KMS-11 (cell line): ENCODE measurements around the gene CD274.
A peak's percentile ranks its signal among the peaks of the same experiment; 100 is the strongest.

ENCODE experiments used
- H2AFZ ChIP-seq: fragments of 200-600 bp; sonication (generic); 2 replicates; pipeline ENCODE4 v1.6.1; 2016; ENCODE audit warnings: antibody characterized with exemption, mixed run types, low read depth
- H3K27ac ChIP-seq: fragments of 200-600 bp; sonication (generic); 2 replicates; pipeline ENCODE4 v1.6.1; 2016; ENCODE audit warnings: mild to moderate bottlenecking, mixed run types
- H3K27me3 ChIP-seq: fragments of 200-600 bp; sonication (generic); 2 replicates; pipeline ENCODE4 v1.6.1; 2017; ENCODE audit warnings: mild to moderate bottlenecking, low read depth, mixed run types, moderate library complexity; ENCODE audit not compliant: insufficient read depth
- H3K36me3 ChIP-seq: fragments of 200-600 bp; sonication (generic); 2 replicates; pipeline ENCODE4 v1.6.1; 2017; ENCODE audit warnings: mild to moderate bottlenecking, mixed run types; ENCODE audit not compliant: insufficient read depth
- H3K4me1 ChIP-seq: fragments of 200-600 bp; sonication (generic); 2 replicates; pipeline ENCODE4 v1.6.1; 2016; ENCODE audit warnings: mild to moderate bottlenecking, low read depth, mixed run types; ENCODE audit not compliant: poor library complexity, severe bottlenecking
- H3K4me2 ChIP-seq: fragments of 200-600 bp; sonication (generic); 2 replicates; pipeline ENCODE4 v1.7.0; 2016; ENCODE audit warnings: mild to moderate bottlenecking, mixed run types
- H3K4me3 ChIP-seq: fragments of 200-600 bp; sonication (generic); IDR thresholded peaks from 2 replicates; pipeline ENCODE4 v1.6.1; 2017; ENCODE audit warnings: low read depth, low read length, mixed read lengths; ENCODE audit not compliant: insufficient read depth
- H3K79me2 ChIP-seq: fragments of 200-600 bp; sonication (generic); 2 replicates; pipeline ENCODE4 v1.6.1; 2016; ENCODE audit warnings: low read depth, mixed run types; ENCODE audit not compliant: insufficient read depth
- H3K9ac ChIP-seq: fragments of 200-600 bp; sonication (generic); 2 replicates; pipeline ENCODE4 v1.6.1; 2016; ENCODE audit warnings: mild to moderate bottlenecking, mixed run types
- H4K20me1 ChIP-seq: fragments of 200-600 bp; sonication (generic); 2 replicates; pipeline ENCODE4 v1.6.1; 2016; ENCODE audit warnings: mild to moderate bottlenecking, mixed run types; ENCODE audit not compliant: insufficient read depth
- TF ChIP-seq, protein P1 (sequence below): fragments of 200-600 bp; sonication (generic); conservative IDR thresholded peaks from 2 replicates; pipeline ENCODE4 v1.6.1; 2017; ENCODE audit warnings: low read depth, mild to moderate bottlenecking, antibody characterized with exemption, low read length, moderate library complexity, mixed read lengths

Gene CD274

DNA sequence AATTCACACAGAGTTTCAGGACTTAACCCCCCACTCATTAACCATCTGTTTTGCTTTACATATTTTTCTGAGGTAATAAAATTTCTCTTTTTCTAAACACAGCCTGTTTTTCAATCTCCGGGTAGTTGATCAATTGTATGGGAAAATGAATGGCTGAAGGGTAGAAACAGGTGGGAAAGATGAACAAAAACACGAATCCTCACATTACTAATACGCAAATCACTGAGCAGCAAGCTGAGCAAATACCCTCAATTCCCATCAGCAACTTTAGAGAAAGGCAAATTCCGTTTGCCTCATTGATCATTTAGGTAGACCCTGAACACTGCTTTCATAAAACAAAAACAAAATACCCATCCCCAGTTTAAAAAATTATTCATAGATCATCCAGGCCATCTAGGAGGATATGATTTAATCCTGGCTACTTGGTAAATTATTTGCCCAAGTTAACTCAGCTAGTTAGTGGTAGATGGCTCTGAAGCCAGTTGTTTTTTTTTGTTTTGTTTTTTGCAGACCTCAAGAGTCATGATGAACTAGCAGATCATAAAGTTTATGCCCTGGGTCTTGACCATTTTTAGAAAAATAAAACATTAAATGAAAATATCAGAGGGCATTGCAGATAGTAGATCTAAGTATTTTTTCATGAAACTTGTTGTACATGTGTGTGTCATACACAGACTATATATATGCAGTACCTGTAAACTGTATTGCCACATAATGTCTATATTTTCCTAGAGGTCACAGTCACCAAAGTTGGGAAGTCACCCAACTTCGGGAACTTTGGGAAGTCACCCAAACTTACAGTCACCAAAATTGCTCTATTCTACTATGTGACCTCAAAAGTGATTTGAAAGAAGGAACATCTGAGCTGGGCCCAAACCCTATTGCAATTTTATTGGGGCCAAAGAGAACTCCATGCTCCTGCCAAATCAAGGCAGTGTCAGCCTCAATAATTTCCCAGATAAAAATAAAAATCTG, 1.6 kb upstream of the CD274 start:
- TF ChIP-seq, protein P1, sequence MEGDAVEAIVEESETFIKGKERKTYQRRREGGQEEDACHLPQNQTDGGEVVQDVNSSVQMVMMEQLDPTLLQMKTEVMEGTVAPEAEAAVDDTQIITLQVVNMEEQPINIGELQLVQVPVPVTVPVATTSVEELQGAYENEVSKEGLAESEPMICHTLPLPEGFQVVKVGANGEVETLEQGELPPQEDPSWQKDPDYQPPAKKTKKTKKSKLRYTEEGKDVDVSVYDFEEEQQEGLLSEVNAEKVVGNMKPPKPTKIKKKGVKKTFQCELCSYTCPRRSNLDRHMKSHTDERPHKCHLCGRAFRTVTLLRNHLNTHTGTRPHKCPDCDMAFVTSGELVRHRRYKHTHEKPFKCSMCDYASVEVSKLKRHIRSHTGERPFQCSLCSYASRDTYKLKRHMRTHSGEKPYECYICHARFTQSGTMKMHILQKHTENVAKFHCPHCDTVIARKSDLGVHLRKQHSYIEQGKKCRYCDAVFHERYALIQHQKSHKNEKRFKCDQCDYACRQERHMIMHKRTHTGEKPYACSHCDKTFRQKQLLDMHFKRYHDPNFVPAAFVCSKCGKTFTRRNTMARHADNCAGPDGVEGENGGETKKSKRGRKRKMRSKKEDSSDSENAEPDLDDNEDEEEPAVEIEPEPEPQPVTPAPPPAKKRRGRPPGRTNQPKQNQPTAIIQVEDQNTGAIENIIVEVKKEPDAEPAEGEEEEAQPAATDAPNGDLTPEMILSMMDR = no peak
- Histone ChIP-seq H3K9ac (no peak overlapping the region), H3K27me3 (no peaks in the 10 kb centered on the region), H3K36me3 (no peaks in the 10 kb centered on the region), H2AFZ (no peak overlapping the region), H3K79me2 (no peaks in the 10 kb centered on the region), H3K4me1 (peaks cover 17% of the 10 kb centered on the region), H4K20me1 (no peaks in the 10 kb centered on the region), H3K27ac (no peak overlapping the region), H3K4me2 (no peak overlapping the region), H3K4me3 (no peak overlapping the region)

DNA sequence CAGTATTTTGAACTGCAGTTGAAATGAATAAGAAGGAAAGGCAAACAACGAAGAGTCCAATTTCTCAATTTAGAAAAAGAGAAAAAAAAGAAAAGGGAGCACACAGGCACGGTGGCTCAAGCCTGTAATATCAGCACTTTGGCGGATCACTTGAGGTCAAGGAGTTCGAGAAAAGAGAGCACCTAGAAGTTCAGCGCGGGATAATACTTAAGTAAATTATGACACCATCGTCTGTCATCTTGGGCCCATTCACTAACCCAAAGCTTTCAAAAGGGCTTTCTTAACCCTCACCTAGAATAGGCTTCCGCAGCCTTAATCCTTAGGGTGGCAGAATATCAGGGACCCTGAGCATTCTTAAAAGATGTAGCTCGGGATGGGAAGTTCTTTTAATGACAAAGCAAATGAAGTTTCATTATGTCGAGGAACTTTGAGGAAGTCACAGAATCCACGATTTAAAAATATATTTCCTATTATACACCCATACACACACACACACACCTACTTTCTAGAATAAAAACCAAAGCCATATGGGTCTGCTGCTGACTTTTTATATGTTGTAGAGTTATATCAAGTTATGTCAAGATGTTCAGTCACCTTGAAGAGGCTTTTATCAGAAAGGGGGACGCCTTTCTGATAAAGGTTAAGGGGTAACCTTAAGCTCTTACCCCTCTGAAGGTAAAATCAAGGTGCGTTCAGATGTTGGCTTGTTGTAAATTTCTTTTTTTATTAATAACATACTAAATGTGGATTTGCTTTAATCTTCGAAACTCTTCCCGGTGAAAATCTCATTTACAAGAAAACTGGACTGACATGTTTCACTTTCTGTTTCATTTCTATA, 602 bp upstream of the CD274 start:
- Histone ChIP-seq H3K4me2 (peak overlapping the region; percentile 68), H3K4me3 (no peak overlapping the region), H3K36me3 (no peaks in the 10 kb centered on the region), H3K79me2 (no peaks in the 10 kb centered on the region), H3K9ac (peak overlapping the region; percentile 61), H4K20me1 (no peaks in the 10 kb centered on the region), H2AFZ (peak overlapping the region; percentile 96), H3K27ac (peak overlapping the region; percentile 53), H3K4me1 (peaks cover 17% of the 10 kb centered on the region), H3K27me3 (no peaks in the 10 kb centered on the region)
- TF ChIP-seq, protein P1 = no peak

DNA sequence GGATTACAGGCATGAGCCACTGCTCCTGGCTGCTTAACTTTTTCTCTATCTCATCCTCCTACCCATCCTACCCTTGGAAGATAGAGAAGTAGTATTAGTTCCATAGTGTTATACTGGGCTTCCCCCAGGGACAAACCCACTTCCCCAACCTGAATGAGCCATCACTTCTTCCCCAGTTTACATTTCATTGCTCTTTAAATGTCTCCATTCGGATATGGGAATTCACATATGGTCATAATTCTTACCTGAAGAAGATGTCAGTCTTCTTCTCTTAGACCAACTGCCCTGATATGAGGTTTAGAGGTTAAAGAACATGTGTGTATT, 1.9 kb downstream of the CD274 start:
- Histone ChIP-seq H3K9ac (no peak overlapping the region), H3K4me3 (no peak overlapping the region), H3K79me2 (no peaks in the 10 kb centered on the region), H3K27ac (no peak overlapping the region), H2AFZ (no peak overlapping the region), H4K20me1 (no peaks in the 10 kb centered on the region), H3K4me2 (no peak overlapping the region), H3K4me1 (peaks cover 17% of the 10 kb centered on the region), H3K27me3 (no peaks in the 10 kb centered on the region), H3K36me3 (no peaks in the 10 kb centered on the region)
- TF ChIP-seq, protein P1 = no peak

DNA sequence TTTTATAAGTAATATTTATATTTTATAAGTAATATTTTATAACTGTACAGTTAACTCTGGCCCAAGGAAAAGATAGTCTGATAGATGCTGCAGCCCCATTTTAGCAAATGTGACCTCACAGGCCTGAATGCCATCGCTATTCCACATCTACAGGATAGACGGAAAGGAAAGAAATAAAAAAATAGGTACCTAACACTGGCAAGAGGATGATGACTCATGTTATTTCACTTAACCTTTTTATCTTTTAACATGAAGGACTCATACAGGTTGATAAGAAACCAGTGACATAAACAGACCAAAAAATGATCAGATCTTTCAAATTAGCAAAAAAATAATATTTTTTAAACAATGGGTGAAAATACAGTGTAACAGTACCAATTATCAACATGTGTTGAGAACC, 2.7 kb downstream of the CD274 start:
- TF ChIP-seq, protein P1 = no peak
- no peaks in the 10 kb centered on the region for H3K79me2 ChIP-seq
- H3K9ac ChIP-seq = no peak overlapping the region
- no peaks in the 10 kb centered on the region for H3K36me3 ChIP-seq
- no peak overlapping the region for H3K27ac ChIP-seq
- H3K4me2 ChIP-seq = no peak overlapping the region
- H3K4me3 ChIP-seq = no peak overlapping the region
- peaks cover 17% of the 10 kb centered on the region for H3K4me1 ChIP-seq
- H2AFZ ChIP-seq = no peak overlapping the region
- no peaks in the 10 kb centered on the region for H4K20me1 ChIP-seq
- H3K27me3 ChIP-seq = no peaks in the 10 kb centered on the region
